ACC112 (cell line): Measurements from ENCODE around the gene CTSD.
A peak's percentile ranks its signal among the peaks of the same experiment; 100 is the strongest.

Experiments used
- H2AFZ ChIP-seq: fragments of 200-600 bp; sonication (generic); one replicate; pipeline ENCODE4 v1.6.0; 2017; ENCODE audit warnings: antibody characterized with exemption, low read length; ENCODE audit not compliant: unreplicated experiment
- H3K27ac ChIP-seq: fragments of 200-600 bp; sonication (generic); 2 replicates; pipeline ENCODE4 v1.5.1; 2014; ENCODE audit warnings: low read depth, mild to moderate bottlenecking, antibody characterized with exemption, low read length, moderate library complexity
- H3K27me3 ChIP-seq: fragments of 200-600 bp; sonication (generic); 2 replicates; pipeline ENCODE4 v1.6.1; 2014; ENCODE audit warnings: mild to moderate bottlenecking, antibody characterized with exemption, low read length, moderate library complexity, mixed read lengths; ENCODE audit not compliant: insufficient read depth
- H3K36me3 ChIP-seq: fragments of 200-600 bp; sonication (generic); 2 replicates; pipeline ENCODE4 v1.6.1; 2016; ENCODE audit warnings: mild to moderate bottlenecking, antibody characterized with exemption, low read length, moderate library complexity, mixed read lengths; ENCODE audit not compliant: insufficient read depth
- H3K4me1 ChIP-seq: fragments of 200-600 bp; sonication (generic); one replicate; pipeline ENCODE4 v1.6.1; 2016; ENCODE audit warnings: low read length, mixed read lengths; ENCODE audit not compliant: insufficient read depth, unreplicated experiment, control insufficient read depth
- H3K4me3 ChIP-seq: fragments of 200-600 bp; sonication (generic); 2 replicates; pipeline ENCODE4 v1.5.1; 2014; ENCODE audit warnings: mild to moderate bottlenecking, low read depth, low read length
- H3K79me2 ChIP-seq: fragments of 200-600 bp; sonication (generic); one replicate; pipeline ENCODE4 v1.6.0; 2016; ENCODE audit warnings: low read length; ENCODE audit not compliant: control insufficient read depth, unreplicated experiment, insufficient read depth

CTSD gene

DNA sequence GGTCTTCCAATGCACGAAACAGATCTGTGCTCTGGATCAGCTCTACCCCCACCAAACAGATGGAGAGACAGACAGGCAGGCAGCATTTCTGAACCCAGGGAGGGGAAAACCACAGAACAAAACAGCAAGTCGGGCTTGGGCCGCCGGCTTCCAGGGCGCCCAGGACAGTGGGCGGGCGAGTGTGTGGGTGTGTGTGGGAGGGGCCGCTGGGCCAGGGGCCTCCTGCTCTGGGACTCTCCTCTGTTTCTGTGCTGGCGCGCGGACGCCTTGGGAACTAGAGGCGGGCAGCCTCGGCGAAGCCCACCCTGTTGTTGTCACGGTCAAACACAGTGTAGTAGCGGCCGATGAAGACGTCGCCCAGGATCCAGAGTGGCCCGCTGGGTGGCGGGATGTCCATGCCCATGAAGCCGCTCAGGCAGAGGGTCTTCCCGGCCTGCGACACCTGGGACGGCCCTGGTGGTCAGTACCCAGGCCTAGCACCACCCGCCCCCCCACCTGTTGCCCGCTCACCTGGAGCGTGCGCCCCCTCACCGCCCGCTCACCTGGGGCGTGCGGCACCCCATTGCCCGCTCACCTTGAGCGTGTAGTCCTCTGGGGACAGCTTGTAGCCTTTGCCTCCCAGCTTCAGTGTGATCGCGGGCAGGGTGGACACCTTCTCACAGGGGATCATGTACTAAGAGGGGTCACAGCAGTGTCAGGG lies 10.3 kb downstream of the CTSD start:
- H3K4me3 ChIP-seq: no peak overlapping the region
- no peaks in the 10 kb centered on the region for H3K79me2 ChIP-seq
- H3K36me3 ChIP-seq: no peaks in the 10 kb centered on the region; the same call in 1 of the 2 replicates
- no peak overlapping the region for H3K27ac ChIP-seq
- H2AFZ ChIP-seq: no peak overlapping the region
- no peaks in the 10 kb centered on the region for H3K27me3 ChIP-seq
- peaks cover 29% of the 10 kb centered on the region for H3K4me1 ChIP-seq

DNA sequence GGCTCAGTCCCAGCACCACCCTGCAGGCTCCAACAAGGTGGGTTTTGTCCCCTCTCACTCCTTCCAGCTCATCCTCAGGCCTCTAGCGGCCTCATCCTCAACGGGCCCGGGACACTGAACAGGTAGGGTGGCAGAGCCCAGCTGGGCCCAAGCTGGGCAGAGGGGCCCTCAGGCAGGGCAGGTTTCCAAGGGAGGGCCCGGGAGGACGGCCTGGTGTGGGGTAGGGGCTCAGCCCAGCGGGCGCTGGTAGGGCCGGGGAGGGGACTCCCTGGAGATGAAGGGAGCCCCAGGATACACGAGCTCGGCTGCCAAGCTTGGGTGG lies 10.9 kb downstream of the CTSD start:
- H3K36me3 ChIP-seq: no peaks in the 10 kb centered on the region; the same call in 1 of the 2 replicates
- no peaks in the 10 kb centered on the region for H3K79me2 ChIP-seq
- H3K27ac ChIP-seq: no peak overlapping the region

DNA sequence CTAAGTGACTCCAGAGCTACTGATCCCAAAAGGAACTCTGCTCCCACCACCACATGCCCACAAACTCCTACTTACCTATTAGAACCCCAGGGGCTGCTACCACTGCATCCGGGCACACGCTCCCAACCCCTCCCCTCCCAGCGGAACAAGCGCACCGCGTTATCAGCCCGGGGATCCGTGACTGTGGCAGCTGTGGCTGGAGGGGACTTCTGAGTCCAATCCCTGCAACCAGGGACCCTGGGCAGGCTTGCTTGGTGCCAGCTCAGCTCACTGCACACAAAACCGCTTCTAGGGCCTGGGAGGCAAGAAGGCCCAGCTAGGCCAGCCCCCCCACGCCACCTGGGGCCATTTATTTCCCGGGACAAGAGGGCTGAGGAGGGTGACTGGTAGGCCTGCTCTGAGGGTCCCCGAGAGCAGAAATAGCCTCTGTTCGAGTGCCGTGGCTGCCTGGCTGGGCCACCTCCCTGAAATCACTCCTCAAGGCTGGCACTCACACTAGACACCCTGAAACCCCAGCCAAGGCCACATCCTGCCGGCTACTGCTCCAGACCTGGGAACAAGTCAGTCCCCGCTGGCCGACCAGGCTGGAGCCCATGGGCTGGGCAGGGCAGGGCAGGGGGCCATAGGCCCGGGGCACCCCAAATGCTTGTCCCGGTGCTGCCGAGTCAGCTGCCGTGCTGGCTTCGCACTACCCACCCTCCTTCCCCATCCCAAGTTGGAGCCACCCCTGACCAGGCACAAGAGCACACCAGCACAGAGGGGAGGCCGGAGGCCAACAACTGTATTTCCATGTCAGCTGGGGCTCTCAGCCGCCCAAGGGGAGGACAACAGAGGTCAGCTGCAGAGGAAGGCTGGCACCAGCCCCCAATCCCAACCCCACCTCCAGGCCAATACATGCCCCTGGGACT lies 11.5 kb downstream of the CTSD start:
- no peaks in the 10 kb centered on the region; the same call in 1 of the 2 replicates for H3K36me3 ChIP-seq
- H2AFZ ChIP-seq: no peak overlapping the region
- no peaks in the 10 kb centered on the region for H3K79me2 ChIP-seq
- H3K27ac ChIP-seq: no peak overlapping the region; the same call in 1 of the 2 replicates
- H3K4me3 ChIP-seq: no peak overlapping the region
- peaks cover 29% of the 10 kb centered on the region for H3K4me1 ChIP-seq
- no peaks in the 10 kb centered on the region for H3K27me3 ChIP-seq

More for the DNA sequence above, 10.9 kb downstream of the CTSD start:
- no peaks in the 10 kb centered on the region for H3K27me3 ChIP-seq
- peaks cover 29% of the 10 kb centered on the region for H3K4me1 ChIP-seq
- no peak overlapping the region for H2AFZ ChIP-seq
- H3K4me3 ChIP-seq: no peak overlapping the region

DNA sequence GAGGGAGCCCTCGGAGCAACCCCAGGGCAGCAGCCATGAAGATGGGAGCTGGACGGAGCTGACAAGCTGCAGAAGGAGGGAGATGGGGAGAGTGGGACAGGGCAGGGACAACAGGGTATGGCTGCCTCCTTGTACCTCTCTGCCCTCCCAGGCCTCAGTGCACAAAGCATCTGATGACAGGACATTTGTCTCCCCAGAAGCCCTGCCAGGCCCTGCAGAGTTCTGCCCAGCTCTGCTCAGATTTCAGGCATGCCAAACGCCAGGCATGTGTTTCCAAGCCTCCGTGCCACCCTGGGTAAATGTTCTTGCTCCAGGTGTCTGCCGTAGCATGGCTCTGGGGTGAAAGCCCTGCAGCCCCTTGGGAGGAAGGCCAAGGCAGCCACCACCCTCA lies 12.2 kb downstream of the CTSD start:
- Histone ChIP-seq H3K4me3 (no peak overlapping the region), H2AFZ (no peak overlapping the region), H3K79me2 (no peaks in the 10 kb centered on the region), H3K27ac (peak overlapping the region; percentile 95), H3K27me3 (no peaks in the 10 kb centered on the region), H3K36me3 (no peaks in the 10 kb centered on the region), H3K4me1 (peaks cover 29% of the 10 kb centered on the region)

DNA sequence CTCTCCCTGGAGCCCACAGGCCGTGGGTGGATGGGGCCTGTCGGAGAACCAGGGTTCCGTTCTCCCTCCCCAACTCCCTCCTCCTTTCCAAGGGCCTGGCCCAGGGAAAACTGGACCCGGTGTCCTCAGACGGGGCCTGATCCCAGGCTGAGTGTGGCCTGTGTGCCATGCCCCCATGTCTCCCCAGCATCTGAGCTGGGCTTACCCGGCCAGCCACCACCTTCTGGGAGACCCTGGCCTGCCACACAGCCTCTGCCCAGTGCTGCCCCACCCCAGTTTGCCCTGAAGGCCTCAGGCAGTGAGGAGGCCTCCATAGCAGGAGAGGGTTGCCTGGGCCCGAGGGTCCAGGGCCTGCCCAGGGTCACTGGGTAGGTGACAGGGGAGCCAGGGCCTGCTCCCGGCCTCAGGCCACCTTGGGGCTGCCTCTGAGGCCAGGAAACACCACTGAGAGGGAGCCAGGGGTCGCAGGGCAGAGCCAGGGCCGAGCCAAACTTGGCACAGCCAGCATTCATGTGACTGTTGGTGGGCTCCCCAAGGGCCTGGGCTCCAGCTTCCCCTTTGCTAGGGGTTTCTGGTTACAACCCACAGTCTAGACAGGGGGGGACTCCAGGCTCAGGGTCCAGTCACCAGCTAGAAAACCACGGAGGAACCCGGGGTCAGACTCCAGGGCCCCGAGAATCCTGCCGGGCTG lies 12.7 kb downstream of the CTSD start:
- Histone ChIP-seq H3K4me3 (no peak overlapping the region), H3K79me2 (no peaks in the 10 kb centered on the region), H2AFZ (no peak overlapping the region), H3K27me3 (no peaks in the 10 kb centered on the region), H3K27ac (peak overlapping the region; percentile 95), H3K4me1 (peaks cover 29% of the 10 kb centered on the region), H3K36me3 (no peaks in the 10 kb centered on the region)

DNA sequence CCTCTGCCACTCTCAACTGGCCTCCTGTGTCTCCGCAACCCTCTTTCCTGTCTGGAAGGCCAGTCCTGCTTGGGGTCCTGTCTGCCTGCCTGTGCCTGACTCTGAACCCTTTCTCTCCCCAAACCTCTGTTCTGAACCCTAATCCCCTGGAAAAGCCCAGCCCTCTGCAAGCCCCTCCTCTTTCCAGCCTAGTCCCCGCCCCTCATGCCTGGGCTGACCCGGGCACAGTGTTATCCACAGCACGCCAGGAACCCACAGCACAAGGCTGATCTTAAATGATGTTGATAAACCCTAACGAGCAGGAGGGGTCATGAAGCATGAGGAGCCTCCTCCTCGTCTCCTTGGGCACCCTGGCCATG lies 13.3 kb downstream of the CTSD start, which contains the start of gene IFITM10:
Gene IFITM10 (minus strand): TSS at position 115 of the 359 bp plus-strand sequence. CDS start 153 bp downstream, outside the sequence.
- Histone ChIP-seq H3K27me3 (no peaks in the 10 kb centered on the region), H3K79me2 (no peaks in the 10 kb centered on the region), H3K36me3 (no peaks in the 10 kb centered on the region), H2AFZ (no peak within 1 kb of the TSS), H3K27ac (peak within 1 kb of the TSS; percentile 95), H3K4me1 (peaks cover 29% of the 10 kb centered on the region), H3K4me3 (peak within 1 kb of the TSS; percentile 82)

DNA sequence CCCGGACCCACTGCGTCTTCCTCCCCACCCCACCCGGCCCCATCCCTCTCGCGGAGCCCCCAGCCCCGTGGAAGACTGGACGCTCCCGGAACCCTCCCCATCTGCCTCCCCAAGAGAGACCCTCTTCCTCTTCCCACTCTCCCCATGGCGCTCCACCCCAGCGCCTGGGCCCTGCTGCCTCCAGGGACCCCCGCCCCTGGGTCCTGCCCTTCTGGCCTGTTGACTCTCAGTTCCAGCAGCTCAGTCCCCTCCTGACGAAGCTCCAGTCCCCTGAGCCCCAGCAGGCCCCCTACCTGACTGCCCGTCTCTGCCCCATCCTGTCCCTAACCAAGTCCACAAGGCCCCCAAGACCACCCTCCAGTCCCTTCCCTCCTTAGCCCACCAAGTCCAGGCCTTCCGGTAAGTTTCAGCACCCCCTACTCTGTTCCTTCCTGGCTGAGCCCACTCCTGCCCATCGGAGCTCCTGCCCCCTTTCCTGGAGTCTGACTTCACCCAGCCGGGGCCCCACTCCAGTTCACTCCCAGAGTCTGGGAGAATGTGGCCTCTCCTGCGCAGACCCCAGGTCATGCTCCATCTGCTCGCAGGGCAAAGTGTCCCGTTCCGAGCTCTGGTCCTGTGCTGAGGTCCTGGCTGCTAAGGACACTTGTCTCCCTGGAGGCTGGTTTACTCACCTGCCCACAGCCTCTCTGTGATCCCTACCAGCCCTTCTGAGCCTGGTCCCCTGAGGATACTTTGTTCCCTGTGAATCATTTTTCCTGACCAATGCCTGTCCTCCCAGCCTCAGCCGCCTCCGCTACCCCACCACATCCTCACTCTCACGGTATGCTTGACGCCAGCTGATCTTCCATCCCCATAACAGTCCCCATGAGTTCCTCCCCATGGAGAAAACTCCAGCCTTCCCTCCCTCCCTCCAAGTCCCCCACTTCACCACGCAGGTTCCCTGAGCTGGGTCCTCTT lies 14.1 kb downstream of the CTSD start:
- H3K4me1 ChIP-seq: peaks cover 29% of the 10 kb centered on the region
- H3K36me3 ChIP-seq: no peaks in the 10 kb centered on the region
- no peaks in the 10 kb centered on the region for H3K27me3 ChIP-seq
- H3K27ac ChIP-seq: peak overlapping the region; percentile 95
- H3K79me2 ChIP-seq: no peaks in the 10 kb centered on the region
- peak overlapping the region; percentile 82 for H3K4me3 ChIP-seq
- no peak overlapping the region for H2AFZ ChIP-seq

DNA sequence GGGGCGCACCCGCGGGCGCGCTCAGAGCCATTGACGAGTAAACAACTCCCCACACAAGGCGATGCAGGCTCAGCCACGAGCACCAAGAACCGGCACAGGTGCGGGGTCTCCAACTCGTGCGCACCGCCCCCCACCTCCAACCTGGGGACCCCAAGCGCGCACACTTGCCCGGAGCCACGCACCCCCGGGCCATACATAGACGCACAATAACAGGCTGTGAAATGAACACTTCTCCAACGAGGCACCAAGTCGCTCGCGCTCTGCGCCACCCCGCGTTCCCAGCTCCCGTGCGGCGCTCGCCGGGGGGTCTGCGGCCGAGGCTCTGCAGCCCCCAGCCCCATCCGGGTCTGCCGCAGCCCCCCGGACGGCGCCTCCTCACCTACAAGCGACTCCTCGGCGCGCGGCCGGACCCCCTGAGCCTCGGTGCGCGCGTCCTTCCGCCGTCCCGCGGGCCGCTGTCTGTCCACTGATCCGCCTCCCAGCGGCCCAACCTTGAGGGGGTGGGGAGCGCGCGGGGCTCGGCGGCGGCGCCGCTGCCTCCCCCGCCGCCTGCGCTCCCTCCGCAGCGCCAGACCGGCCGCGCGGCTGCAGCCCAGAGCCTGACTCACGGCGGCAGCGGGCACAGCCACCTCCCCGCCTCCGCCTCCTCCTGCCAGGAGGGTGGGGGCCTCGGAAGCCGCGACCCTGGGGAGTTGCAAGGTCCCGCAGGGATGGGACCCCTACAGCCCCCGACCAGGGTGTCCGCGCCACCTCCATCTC lies 14.9 kb downstream of the CTSD start:
- peak overlapping the region; percentile 82 for H3K4me3 ChIP-seq
- H3K4me1 ChIP-seq: peaks cover 29% of the 10 kb centered on the region
- no peaks in the 10 kb centered on the region for H3K79me2 ChIP-seq
- H3K36me3 ChIP-seq: no peaks in the 10 kb centered on the region
- H3K27ac ChIP-seq: peak overlapping the region; percentile 95; the same call in 1 of the 2 replicates
- no peak overlapping the region for H2AFZ ChIP-seq
- no peaks in the 10 kb centered on the region for H3K27me3 ChIP-seq

DNA sequence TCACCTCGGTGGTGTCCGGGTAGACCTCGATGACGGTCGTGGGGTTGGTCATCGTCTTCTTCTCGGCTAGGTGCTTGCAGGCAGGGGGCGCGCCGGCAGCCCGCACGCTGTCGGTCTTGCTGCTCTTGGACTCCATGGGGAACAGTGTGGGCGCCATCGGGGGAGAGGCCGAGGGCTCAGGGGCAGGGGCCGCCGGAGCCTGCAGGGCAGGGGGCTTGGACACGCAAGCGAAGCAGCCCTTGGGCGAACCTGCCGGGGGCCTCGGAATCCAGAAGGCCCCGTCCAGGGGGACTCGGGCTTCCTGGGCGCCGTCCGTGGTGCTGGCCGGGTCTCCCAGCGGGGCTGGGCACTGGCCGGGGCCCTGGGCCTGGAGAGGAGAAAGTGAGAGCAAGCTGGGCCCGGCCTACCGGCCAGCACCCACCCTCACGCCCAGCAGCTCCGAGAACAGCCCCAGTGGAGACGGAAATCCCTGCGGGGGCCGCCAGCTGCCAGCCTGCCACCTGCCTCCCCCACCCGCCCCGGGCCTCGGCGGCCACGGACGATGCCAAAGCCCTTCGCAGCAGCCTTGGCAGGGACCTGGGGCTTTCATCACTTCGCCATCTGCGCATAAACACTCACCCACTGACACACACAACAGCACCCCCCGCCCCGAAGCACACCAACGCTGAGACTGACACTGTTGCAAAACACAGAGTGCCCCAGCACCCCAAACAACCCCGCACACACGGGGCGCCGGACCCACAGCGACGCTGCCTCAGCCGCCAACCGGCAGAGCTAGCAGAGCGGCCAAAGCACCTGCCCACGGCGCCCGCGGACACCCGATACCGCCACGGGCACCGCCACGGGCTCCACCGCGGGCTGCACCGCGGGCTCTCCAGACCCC lies 15.7 kb downstream of the CTSD start:
- Histone ChIP-seq H2AFZ (no peak overlapping the region), H3K4me3 (peak overlapping the region; percentile 82), H3K79me2 (no peaks in the 10 kb centered on the region), H3K36me3 (no peaks in the 10 kb centered on the region), H3K4me1 (peaks cover 29% of the 10 kb centered on the region), H3K27me3 (no peaks in the 10 kb centered on the region), H3K27ac (no peak overlapping the region)
